ENCODE data around the gene MAP2K5. TPM values are rescaled to one million over a fixed set of nuclear protein-coding genes. Genes with fewer than 3 reads are reported as not detected.

The MAP2K5 gene
- total RNA-seq, 1 donor = 8.9 TPM

DNA sequence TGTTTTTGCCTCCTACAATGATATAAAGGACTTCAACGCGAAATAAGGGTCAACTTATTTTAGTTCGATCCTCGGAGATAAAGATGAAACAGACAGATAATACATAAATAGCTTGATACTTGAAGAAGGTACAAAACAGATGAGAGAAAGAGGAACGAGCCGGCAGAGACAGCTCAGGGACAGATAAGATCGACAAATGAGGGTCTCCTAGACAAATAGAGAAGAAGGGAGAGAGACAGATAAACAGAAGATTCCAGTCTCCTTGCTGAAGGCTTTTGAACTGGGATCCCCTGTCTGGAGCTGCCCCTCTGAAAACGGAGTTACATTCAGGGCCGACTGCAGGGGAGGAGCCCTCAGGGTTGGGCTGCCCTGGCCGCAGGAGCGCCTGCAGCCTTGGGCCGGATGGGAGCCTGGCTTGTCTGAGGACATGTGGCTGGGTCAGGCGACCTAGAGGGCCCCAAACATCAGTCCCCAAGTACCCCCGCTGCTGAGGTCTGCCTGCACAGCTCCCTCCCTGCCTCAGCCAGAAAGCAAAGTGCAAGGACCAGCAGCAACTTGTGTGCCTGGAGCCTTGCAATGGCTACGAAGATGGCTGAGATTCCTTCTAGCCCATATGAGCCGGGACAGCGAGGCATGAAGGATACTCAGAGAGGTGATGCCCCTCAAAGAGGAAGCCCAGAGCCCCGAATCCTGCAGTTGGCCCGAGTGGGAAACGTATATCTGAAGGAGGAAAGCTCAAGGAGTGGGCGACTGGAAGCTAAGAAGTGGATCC is 281.9 kb downstream of the MAP2K5 start:
- TF ChIP-seq, protein P1, sequence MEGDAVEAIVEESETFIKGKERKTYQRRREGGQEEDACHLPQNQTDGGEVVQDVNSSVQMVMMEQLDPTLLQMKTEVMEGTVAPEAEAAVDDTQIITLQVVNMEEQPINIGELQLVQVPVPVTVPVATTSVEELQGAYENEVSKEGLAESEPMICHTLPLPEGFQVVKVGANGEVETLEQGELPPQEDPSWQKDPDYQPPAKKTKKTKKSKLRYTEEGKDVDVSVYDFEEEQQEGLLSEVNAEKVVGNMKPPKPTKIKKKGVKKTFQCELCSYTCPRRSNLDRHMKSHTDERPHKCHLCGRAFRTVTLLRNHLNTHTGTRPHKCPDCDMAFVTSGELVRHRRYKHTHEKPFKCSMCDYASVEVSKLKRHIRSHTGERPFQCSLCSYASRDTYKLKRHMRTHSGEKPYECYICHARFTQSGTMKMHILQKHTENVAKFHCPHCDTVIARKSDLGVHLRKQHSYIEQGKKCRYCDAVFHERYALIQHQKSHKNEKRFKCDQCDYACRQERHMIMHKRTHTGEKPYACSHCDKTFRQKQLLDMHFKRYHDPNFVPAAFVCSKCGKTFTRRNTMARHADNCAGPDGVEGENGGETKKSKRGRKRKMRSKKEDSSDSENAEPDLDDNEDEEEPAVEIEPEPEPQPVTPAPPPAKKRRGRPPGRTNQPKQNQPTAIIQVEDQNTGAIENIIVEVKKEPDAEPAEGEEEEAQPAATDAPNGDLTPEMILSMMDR (IDR thresholded peaks at IDR 0.05; ENCODE audit: insufficient read depth, low read length) = no peak
- no peak for DNase-seq (ENCODE audit: low read depth)
- H3K4me3 ChIP-seq (ENCODE audit: low read depth, low read length) = no peak overlapping the region

DNA sequence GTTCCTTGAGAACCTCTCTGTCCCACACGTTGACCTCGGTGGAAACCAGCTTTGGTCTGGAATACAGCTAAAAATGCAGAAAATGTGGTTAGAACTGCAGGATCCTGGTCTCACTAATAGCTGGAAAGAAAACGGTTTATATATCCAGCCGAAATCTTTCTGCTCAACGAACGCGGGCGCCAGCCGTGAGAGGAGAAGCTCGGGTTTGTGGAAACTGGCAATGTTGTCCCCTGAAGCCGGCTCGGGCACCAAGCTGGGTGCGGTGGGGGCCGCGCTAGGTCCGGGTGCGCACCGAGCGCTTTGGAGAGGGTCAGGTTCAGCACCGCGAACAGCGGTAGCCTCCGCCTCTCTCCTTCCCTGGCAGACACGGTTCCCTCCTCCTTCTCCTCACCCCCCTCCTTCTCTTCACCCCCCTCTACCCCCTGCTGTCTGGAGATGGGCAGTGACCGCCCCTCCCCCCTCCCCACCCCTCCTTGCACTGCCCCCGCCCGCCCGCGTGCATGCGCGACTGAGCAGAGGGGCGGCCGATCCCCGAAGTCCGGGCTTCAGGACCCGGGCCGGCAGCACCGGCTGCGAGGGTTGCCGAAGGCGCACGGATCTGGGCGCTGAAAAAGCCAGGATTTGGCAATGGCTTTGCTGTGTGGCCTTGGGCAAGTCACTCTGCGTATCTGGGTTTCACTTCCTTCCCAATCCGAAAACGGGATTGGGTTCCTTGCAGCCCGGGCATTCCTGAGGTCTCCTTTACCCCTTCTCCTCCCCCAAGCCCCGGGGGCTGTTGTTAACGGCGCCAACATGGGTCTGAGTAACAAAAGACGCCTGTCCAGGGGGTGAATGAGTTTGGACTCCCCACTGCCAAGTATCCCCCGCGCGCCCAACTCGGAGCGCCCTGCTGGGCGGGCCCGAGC is 282.7 kb downstream of the MAP2K5 start, which contains the start of gene SKOR1:
SKOR1 (plus strand) TSS at position 534 of the 905 bp plus-strand sequence; CDS start at position 628, 94 bp downstream.
- TF ChIP-seq, protein P1 (IDR thresholded peaks at IDR 0.05; ENCODE audit: insufficient read depth, low read length) = no peak
- peak within 1 kb of the TSS; percentile 25 for H3K4me3 ChIP-seq (ENCODE audit: low read depth, low read length)
- DNase-seq (ENCODE audit: low read depth) = peak; percentile 43

DNA sequence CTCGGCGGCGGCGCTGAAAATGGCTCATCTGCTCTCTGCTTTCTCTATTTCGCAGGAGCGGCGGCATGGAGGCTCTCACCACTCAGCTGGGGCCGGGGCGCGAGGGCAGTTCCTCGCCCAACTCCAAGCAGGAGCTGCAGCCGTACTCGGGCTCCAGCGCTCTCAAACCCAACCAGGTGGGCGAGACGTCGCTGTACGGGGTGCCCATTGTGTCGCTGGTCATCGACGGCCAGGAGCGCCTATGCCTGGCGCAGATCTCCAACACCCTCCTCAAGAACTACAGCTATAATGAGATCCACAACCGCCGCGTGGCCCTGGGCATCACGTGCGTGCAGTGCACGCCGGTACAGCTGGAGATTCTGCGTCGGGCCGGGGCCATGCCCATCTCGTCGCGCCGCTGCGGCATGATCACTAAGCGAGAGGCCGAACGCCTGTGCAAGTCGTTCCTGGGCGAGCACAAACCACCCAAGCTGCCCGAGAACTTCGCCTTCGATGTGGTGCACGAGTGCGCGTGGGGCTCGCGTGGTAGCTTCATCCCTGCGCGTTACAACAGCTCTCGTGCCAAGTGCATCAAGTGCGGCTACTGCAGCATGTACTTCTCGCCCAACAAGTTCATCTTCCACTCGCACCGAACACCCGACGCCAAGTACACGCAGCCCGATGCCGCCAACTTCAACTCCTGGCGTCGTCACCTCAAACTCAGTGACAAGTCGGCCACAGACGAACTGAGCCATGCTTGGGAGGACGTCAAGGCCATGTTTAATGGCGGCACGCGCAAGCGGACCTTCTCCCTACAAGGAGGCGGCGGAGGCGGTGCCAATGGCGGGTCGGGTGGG is 283.6 kb downstream of the MAP2K5 start:
- DNase-seq (ENCODE audit: low read depth) = no peak
- H3K4me3 ChIP-seq (ENCODE audit: low read depth, low read length) = no peak overlapping the region
- TF ChIP-seq, protein P1 (IDR thresholded peaks at IDR 0.05; ENCODE audit: insufficient read depth, low read length) = no peak

DNA sequence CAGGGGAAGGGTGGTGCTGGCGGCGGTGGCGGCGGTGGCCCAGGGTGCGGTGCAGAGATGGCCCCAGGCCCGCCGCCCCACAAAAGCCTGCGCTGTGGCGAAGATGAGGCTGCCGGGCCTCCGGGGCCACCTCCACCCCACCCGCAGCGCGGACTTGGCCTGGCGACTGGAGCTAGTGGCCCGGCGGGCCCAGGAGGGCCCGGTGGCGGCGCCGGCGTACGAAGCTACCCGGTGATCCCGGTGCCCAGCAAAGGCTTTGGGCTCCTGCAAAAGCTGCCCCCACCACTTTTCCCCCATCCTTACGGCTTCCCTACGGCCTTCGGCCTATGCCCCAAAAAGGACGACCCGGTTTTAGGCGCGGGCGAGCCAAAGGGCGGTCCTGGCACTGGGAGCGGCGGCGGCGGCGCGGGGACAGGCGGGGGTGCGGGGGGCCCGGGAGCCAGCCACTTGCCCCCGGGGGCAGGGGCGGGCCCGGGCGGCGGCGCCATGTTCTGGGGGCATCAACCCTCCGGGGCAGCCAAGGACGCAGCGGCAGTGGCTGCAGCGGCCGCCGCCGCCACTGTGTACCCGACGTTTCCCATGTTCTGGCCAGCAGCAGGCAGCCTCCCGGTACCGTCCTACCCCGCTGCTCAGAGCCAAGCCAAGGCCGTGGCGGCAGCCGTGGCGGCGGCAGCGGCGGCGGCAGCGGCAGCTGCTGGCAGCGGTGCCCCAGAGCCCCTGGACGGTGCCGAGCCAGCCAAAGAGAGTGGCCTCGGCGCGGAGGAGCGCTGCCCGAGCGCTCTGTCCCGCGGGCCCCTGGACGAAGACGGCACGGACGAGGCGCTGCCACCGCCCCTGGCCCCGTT is 284.4 kb downstream of the MAP2K5 start:
- TF ChIP-seq, protein P1 (IDR thresholded peaks at IDR 0.05; ENCODE audit: insufficient read depth, low read length) = no peak
- no peak overlapping the region for H3K4me3 ChIP-seq (ENCODE audit: low read depth, low read length)
- no peak for DNase-seq (ENCODE audit: low read depth)

DNA sequence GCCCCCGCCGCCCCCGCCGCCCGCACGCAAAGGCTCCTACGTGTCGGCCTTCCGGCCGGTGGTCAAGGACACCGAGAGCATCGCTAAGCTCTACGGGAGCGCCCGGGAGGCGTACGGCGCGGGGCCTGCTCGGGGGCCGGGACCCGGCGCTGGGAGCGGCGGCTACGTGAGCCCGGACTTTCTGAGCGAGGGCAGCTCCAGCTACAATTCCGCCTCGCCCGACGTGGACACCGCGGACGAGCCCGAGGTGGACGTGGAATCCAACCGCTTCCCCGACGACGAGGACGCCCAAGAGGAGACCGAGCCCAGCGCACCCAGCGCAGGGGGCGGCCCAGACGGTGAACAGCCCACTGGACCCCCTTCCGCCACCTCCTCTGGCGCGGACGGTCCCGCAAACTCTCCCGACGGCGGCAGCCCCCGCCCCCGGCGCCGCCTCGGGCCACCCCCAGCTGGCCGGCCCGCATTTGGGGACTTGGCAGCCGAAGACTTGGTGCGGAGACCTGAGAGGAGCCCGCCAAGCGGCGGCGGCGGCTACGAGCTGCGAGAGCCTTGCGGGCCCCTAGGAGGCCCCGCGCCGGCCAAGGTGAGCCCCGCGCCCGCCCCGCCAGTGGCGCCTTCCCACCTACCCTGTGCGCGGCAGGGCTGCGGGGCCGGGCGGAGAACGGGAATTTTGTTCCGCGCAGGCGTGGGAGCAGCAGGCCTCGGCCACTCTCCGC is 285.2 kb downstream of the MAP2K5 start:
- TF ChIP-seq, protein P1 (IDR thresholded peaks at IDR 0.05; ENCODE audit: insufficient read depth, low read length) = no peak
- no peak for DNase-seq (ENCODE audit: low read depth)
- H3K4me3 ChIP-seq (ENCODE audit: low read depth, low read length) = no peak overlapping the region

Measured in fibroblast of the aortic adventitia (primary cell).